ENCODE results near the gene ADAMTS15. TPM values are rescaled to one million over a fixed set of nuclear protein-coding genes. Genes with fewer than 3 reads are reported as not detected.

Gene ADAMTS15
- total and polyA plus RNA-seq, 2 of the 4 experiments (the other 2 are of a cell fraction), result 3.0 to 5.0 TPM

- no peak for TF ChIP-seq ELK1 (IDR thresholded peaks at IDR 0.05; ENCODE audit: borderline replicate concordance, low read depth, low read length)
These were observed 1.7 kb downstream of the ADAMTS15 start (continued) for GRCh38 chr11:130449996-130450769.

Measured in IMR-90 (cell line).